H9 (cell line): ENCODE results near the gene KDM4C. TPM values are rescaled to one million over a fixed set of nuclear protein-coding genes. Genes with fewer than 3 reads are reported as not detected.

ENCODE experiments used
- DNase-seq: peaks from one replicate; pipeline ENCODE4 v3.0.0-alpha.2; 2017
- H2AFZ ChIP-seq: one replicate; pipeline ENCODE4 v1.6.1; 2013; ENCODE audit warnings: mild to moderate bottlenecking, low read length, control low read depth, moderate library complexity
- H2AK5ac ChIP-seq: 2 replicates; pipeline ENCODE4 v1.6.1; 2013; ENCODE audit warnings: low read length, control low read depth, mixed read lengths; ENCODE audit not compliant: insufficient read length
- H2BK120ac ChIP-seq: one replicate; pipeline ENCODE4 v1.6.1; 2013; ENCODE audit warnings: low read depth, mild to moderate bottlenecking, low read length, control low read depth, inconsistent platforms; ENCODE audit not compliant: poor library complexity, severe bottlenecking
- H2BK12ac ChIP-seq: 2 replicates; pipeline ENCODE4 v1.6.1; 2013; ENCODE audit warnings: low read length, control low read depth, mixed read lengths, low read depth; ENCODE audit not compliant: insufficient read length
- H2BK15ac ChIP-seq: 2 replicates; pipeline ENCODE4 v1.6.1; 2013; ENCODE audit warnings: low read depth, low read length, control low read depth
- H2BK20ac ChIP-seq: one replicate; pipeline ENCODE4 v1.6.1; 2013; ENCODE audit warnings: low read depth, mild to moderate bottlenecking, low read length, control low read depth, inconsistent platforms; ENCODE audit not compliant: poor library complexity, severe bottlenecking
- H2BK5ac ChIP-seq: 2 replicates; pipeline ENCODE4 v1.6.1; 2013; ENCODE audit warnings: low read length, control low read depth, mixed read lengths; ENCODE audit not compliant: insufficient read length
- H3K14ac ChIP-seq: 2 replicates; pipeline ENCODE4 v1.6.1; 2013; ENCODE audit warnings: low read length, control low read depth; ENCODE audit not compliant: insufficient read depth
- H3K18ac ChIP-seq: 2 replicates; pipeline ENCODE4 v1.6.1; 2013; ENCODE audit warnings: low read depth, mild to moderate bottlenecking, mixed read lengths, low read length, control low read depth; ENCODE audit not compliant: insufficient read length
- H3K23ac ChIP-seq: 2 replicates; pipeline ENCODE4 v1.6.1; 2013; ENCODE audit warnings: low read length, control low read depth, mixed read lengths, low read depth; ENCODE audit not compliant: insufficient read length
- H3K23me2 ChIP-seq: 2 replicates; pipeline ENCODE4 v1.6.1; 2013; ENCODE audit warnings: low read depth, mild to moderate bottlenecking, mixed read lengths, low read length, control low read depth; ENCODE audit not compliant: insufficient read length, poor library complexity, severe bottlenecking
- H3K27ac ChIP-seq: 2 replicates; pipeline ENCODE4 v1.5.1; 2013; ENCODE audit warnings: low read length, control low read depth, mixed read lengths, low read depth; ENCODE audit not compliant: insufficient read length
- H3K27me3 ChIP-seq: 2 replicates; pipeline ENCODE4 v1.6.1; 2013; ENCODE audit warnings: low read length, control low read depth, inconsistent platforms; ENCODE audit not compliant: insufficient read depth
- H3K4ac ChIP-seq: 2 replicates; pipeline ENCODE4 v1.6.1; 2013; ENCODE audit warnings: low read depth, mild to moderate bottlenecking, control low read depth, inconsistent platforms, low read length, moderate library complexity
- H3K4me1 ChIP-seq: 2 replicates; pipeline ENCODE4 v1.6.1; 2013; ENCODE audit warnings: low read length, control low read depth, inconsistent platforms; ENCODE audit not compliant: insufficient read depth
- H3K4me2 ChIP-seq: 2 replicates; pipeline ENCODE4 v1.6.1; 2013; ENCODE audit warnings: low read length, control low read depth, mixed read lengths; ENCODE audit not compliant: insufficient read length, insufficient read depth
- H3K56ac ChIP-seq: 2 replicates; pipeline ENCODE4 v1.6.1; 2013; ENCODE audit warnings: low read depth, mild to moderate bottlenecking, mixed read lengths, low read length, control low read depth; ENCODE audit not compliant: insufficient read length
- H3K79me1 ChIP-seq: 2 replicates; pipeline ENCODE4 v1.6.1; 2013; ENCODE audit warnings: low read depth, mild to moderate bottlenecking, moderate library complexity, low read length, control low read depth, inconsistent platforms; ENCODE audit not compliant: insufficient read depth, poor library complexity, severe bottlenecking
- H3K79me2 ChIP-seq: 2 replicates; pipeline ENCODE4 v1.6.1; 2013; ENCODE audit warnings: low read length, control low read depth, inconsistent platforms; ENCODE audit not compliant: insufficient read depth
- H3K9ac ChIP-seq: 2 replicates; pipeline ENCODE4 v1.6.1; 2013; ENCODE audit warnings: low read length, control low read depth, mixed read lengths; ENCODE audit not compliant: insufficient read length; ENCODE audit errors: extremely low read depth
- H3K9me3 ChIP-seq: one replicate; pipeline ENCODE4 v1.6.1; 2013; ENCODE audit warnings: low read depth, low read length, inconsistent platforms; ENCODE audit not compliant: control insufficient read depth
- H3T11ph ChIP-seq: one replicate; pipeline ENCODE4 v1.6.1; 2013; ENCODE audit warnings: mild to moderate bottlenecking, low read length, control low read depth, inconsistent platforms
- H4K20me1 ChIP-seq: one replicate; pipeline ENCODE4 v1.6.1; 2013; ENCODE audit not compliant: control insufficient read depth, insufficient read length, insufficient read depth
- H4K5ac ChIP-seq: 2 replicates; pipeline ENCODE4 v1.6.1; 2013; ENCODE audit warnings: low read depth, mild to moderate bottlenecking, mixed read lengths, low read length, control low read depth; ENCODE audit not compliant: insufficient read length
- H4K8ac ChIP-seq: replicated peaks from 2 replicates; pipeline ENCODE4 v1.6.1; 2013; ENCODE audit warnings: low read length, control low read depth, mixed read lengths, low read depth; ENCODE audit not compliant: insufficient read length
- H4K91ac ChIP-seq: 2 replicates; pipeline ENCODE4 v1.6.1; 2013; ENCODE audit warnings: low read depth, mild to moderate bottlenecking, moderate library complexity, mixed read lengths, low read length, control low read depth; ENCODE audit not compliant: insufficient read length
- H3K27ac Mint-ChIP-seq, 3 experiments: 2 replicates in 2 of 3; 3 replicates in 1 of 3; pipeline ENCODE4 v1.8.0; 2020 to 2021; ENCODE audit warnings: mixed read lengths in 3 of 3, mild to moderate bottlenecking in 1 of 3, moderate library complexity in 1 of 3
- H3K27me3 Mint-ChIP-seq: 2 replicates; pipeline ENCODE4 v1.8.0; 2021; ENCODE audit warnings: low read depth, mild to moderate bottlenecking, moderate library complexity, mixed read lengths
- H3K36me3 Mint-ChIP-seq, 3 experiments: 2 replicates in 2 of 3; 3 replicates in 1 of 3; pipeline ENCODE4 v1.8.0; 2020 to 2021; ENCODE audit warnings: low read depth in 3 of 3, mixed read lengths in 3 of 3; ENCODE audit not compliant: insufficient read depth in 1 of 3
- H3K4me1 Mint-ChIP-seq, 2 experiments: 2 replicates each; pipeline ENCODE4 v1.8.0; 2020; ENCODE audit warnings: mixed read lengths in 2 of 2
- H3K4me3 Mint-ChIP-seq, 2 experiments: 2 replicates in 1 of 2; 3 replicates in 1 of 2; pipeline ENCODE4 v1.8.0; 2020 to 2021; ENCODE audit warnings: mild to moderate bottlenecking in 2 of 2, mixed read lengths in 2 of 2, moderate library complexity in 1 of 2
- H3K9me3 Mint-ChIP-seq, 2 experiments: 2 replicates in 1 of 2; 3 replicates in 1 of 2; pipeline ENCODE4 v1.8.0; 2020; ENCODE audit warnings: mild to moderate bottlenecking in 2 of 2, mixed read lengths in 2 of 2, moderate library complexity in 1 of 2
- WGBS: extraction: QIAGEN DNeasy Blood & Tissue Kit; methylation state at CpG from one replicate; pipeline ENCODE4 v1.1.7; 2013; ENCODE audit warnings: missing lambda C conversion rate, low lambda C conversion rate, mixed read lengths; ENCODE audit not compliant: insufficient read length; ENCODE audit errors: extremely low coverage; 5-methylcytosine and 5-hydroxymethylcytosine counted together
- total RNA-seq: library from RNA; stranded (reverse); gene quantifications from 2 replicates; pipeline ENCODE4 v1.2.1, GENCODE V29; 2021
- TF ChIP-seq, protein P1 (sequence below): fragments of 200-600 bp; sonication (generic); conservative IDR thresholded peaks from 3 replicates; pipeline ENCODE4 v1.8.0; 2021; ENCODE audit warnings: antibody characterized with exemption, mild to moderate bottlenecking

Gene KDM4C
- total RNA-seq, 1 experiment from 2014 or later: 24.0 TPM

DNA sequence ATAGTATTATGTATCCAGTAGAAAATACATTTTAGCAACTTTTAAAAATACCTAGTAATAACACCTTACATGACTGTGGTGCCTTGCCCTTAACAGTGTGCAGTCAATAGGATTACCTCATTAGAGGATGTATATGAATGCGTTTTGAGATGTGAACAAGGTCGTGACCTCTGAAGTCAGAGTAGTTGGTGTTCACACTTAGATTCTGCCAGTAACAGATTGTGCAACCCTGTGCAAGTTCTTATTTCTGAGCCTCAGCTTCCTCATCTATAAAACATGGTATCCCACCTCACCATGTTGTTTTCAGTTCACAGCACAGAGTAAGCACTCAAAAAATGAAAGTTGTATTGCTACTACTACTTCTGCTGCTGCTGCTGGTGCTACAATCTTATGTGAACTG lies 347.3 kb downstream of the KDM4C start:
- Histone ChIP-seq H3K4me1 (no peaks in the 10 kb centered on the region; the same call in 1 of the 2 replicates), H3K56ac (no peak overlapping the region), H2AFZ (no peak overlapping the region), H3K9me3 (no peaks in the 10 kb centered on the region), H2AK5ac (no peak overlapping the region), H2BK120ac (no peak overlapping the region), H3K9ac (no peak overlapping the region), H4K5ac (no peak overlapping the region), H3T11ph (no peak overlapping the region), H3K14ac (no peak overlapping the region), H3K4me2 (no peak overlapping the region), H3K27me3 (no peaks in the 10 kb centered on the region), H2BK12ac (no peak overlapping the region), H3K23ac (no peak overlapping the region), H2BK15ac (no peak overlapping the region), H4K91ac (no peak overlapping the region), H2BK5ac (no peak overlapping the region), H3K79me2 (no peaks in the 10 kb centered on the region), H4K20me1 (no peaks in the 10 kb centered on the region), H3K79me1 (no peaks in the 10 kb centered on the region), H3K23me2 (no peaks in the 10 kb centered on the region), H3K4ac (no peak overlapping the region), H2BK20ac (no peak overlapping the region), H3K18ac (no peak overlapping the region), H4K8ac (no peak overlapping the region), H3K27ac (no peak overlapping the region)
- TF ChIP-seq, protein P1, sequence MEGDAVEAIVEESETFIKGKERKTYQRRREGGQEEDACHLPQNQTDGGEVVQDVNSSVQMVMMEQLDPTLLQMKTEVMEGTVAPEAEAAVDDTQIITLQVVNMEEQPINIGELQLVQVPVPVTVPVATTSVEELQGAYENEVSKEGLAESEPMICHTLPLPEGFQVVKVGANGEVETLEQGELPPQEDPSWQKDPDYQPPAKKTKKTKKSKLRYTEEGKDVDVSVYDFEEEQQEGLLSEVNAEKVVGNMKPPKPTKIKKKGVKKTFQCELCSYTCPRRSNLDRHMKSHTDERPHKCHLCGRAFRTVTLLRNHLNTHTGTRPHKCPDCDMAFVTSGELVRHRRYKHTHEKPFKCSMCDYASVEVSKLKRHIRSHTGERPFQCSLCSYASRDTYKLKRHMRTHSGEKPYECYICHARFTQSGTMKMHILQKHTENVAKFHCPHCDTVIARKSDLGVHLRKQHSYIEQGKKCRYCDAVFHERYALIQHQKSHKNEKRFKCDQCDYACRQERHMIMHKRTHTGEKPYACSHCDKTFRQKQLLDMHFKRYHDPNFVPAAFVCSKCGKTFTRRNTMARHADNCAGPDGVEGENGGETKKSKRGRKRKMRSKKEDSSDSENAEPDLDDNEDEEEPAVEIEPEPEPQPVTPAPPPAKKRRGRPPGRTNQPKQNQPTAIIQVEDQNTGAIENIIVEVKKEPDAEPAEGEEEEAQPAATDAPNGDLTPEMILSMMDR: no peak
- no peaks in the 10 kb centered on the region for H3K27me3 Mint-ChIP-seq
- no peak overlapping the region for H3K27ac Mint-ChIP-seq
- H3K9me3 Mint-ChIP-seq: no peaks in the 10 kb centered on the region
- peaks cover 12 to 21% of the 10 kb centered on the region in 2 experiments for H3K4me1 Mint-ChIP-seq
- no peak for DNase-seq
- no peak overlapping the region for H3K4me3 Mint-ChIP-seq
- peaks cover 0 to 6% (median 0%) of the 10 kb centered on the region in 3 experiments; a peak in 2 of 7 replicates for H3K36me3 Mint-ChIP-seq
- WGBS: no CpG with 5 or more reads among the region's 2 CpGs
